HG02884 (cell line): ENCODE results near the gene FST.
A peak's percentile ranks its signal among the peaks of the same experiment; 100 is the strongest.

Experiments used
- ATAC-seq: cut with Tn5 transposase; IDR thresholded peaks from one replicate; pipeline ENCODE4 v1.9.1; 2021; ENCODE audit warnings: mild to moderate bottlenecking, moderate library complexity; ENCODE audit not compliant: unreplicated experiment

Gene FST

GRCh38 chr5:53472720-53473510 is 7.5 kb upstream of the FST start:
- ATAC-seq: no peak

- ATAC-seq: no peak
Measured at GRCh38 chr5:53473633-53474032, 6.8 kb upstream of the FST start.

GRCh38 chr5:53475320-53475719 is 5.1 kb upstream of the FST start:
- ATAC-seq: no peak

GRCh38 chr5:53476019-53476418 is 4.4 kb upstream of the FST start:
- ATAC-seq: no peak

- no peak for ATAC-seq
Measured at GRCh38 chr5:53476531-53477480, 3.6 kb upstream of the FST start.

- ATAC-seq: no peak
Measured at GRCh38 chr5:53478411-53479044, 1.9 kb upstream of the FST start.

GRCh38 chr5:53479045-53479589 is 1.3 kb upstream of the FST start:
- no peak for ATAC-seq

GRCh38 chr5:53479590-53480415 is 626 bp upstream of the FST start:
- no peak for ATAC-seq

GRCh38 chr5:53481159-53481886 is 894 bp downstream of the FST start:
- no peak for ATAC-seq

- peak; percentile 54 for ATAC-seq
Measured at GRCh38 chr5:53481887-53482716, 1.7 kb downstream of the FST start.

GRCh38 chr5:53482717-53483638 is 2.5 kb downstream of the FST start:
- ATAC-seq: no peak

- ATAC-seq: no peak
Measured at GRCh38 chr5:53487436-53487835, 7.0 kb downstream of the FST start.

GRCh38 chr5:53488195-53488722 is 7.8 kb downstream of the FST start:
- ATAC-seq: no peak

- ATAC-seq: no peak
Measured at GRCh38 chr5:53490747-53491146, 10.3 kb downstream of the FST start.

- ATAC-seq: no peak
Measured at GRCh38 chr5:53501054-53501453, 20.6 kb downstream of the FST start.

- ATAC-seq: no peak
Measured at GRCh38 chr5:53503562-53504218, 23.3 kb downstream of the FST start.

- no peak for ATAC-seq
Measured at GRCh38 chr5:53507013-53507412, 26.6 kb downstream of the FST start.
